Putamen (tissue), 1 donor: Measurements from ENCODE around the gene PLA2G12A.
"Not testable (repeated sequence)": the region's sequence is repeated elsewhere in the genome, so short reads cannot be mapped to it uniquely, and the experiment has no call there.

Experiments used
- DNase-seq: peaks from one replicate; pipeline ENCODE4 v3.0.0-alpha.2; 2016; ENCODE audit warnings: low spot score

Gene PLA2G12A

GRCh38 chr4:109728385-109728784 is 1.5 kb downstream of the PLA2G12A start:
- no peak for DNase-seq

GRCh38 chr4:109723110-109723509 is 6.8 kb downstream of the PLA2G12A start:
- DNase-seq = no peak

DNA sequence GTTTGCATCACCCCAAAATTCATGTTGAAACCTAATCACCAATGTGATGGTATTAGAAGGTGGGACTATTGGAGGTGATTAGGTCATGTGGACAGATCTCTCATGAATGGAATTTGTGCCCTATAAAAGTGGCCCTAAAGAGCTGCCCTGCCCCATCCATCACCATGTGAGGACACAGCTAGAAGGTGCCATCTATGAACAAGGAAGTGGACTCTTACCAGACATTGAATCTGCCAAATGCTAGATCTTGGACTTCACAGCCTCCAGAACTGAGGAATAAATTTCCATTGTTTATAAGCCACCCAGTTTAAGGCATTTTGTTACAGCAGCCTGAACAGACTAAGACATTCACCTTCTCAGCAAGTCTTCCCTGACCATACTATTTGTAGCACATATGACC is 7.5 kb downstream of the PLA2G12A start:
- DNase-seq = no peak

GRCh38 chr4:109721033-109721432 is 8.8 kb downstream of the PLA2G12A start:
- no peak for DNase-seq

DNA sequence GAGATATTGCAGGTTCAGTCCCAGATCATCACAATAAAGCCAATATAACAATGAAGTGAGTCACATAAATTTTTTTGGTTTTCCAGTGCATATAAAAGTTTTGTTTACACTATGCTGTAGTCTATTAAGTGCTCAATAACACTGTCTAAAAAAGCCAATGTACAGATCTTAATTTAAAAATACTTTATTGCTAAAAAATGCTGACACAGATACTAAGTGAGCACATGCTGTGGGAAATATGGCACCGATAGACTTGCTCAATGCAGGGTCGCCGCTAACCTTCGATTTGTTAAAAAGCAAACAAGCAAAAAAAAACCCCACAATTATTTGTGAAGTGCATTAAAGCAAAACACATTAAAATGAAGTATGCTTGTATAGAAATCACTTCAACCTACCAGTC is 10.3 kb downstream of the PLA2G12A start:
- DNase-seq = no peak

DNA sequence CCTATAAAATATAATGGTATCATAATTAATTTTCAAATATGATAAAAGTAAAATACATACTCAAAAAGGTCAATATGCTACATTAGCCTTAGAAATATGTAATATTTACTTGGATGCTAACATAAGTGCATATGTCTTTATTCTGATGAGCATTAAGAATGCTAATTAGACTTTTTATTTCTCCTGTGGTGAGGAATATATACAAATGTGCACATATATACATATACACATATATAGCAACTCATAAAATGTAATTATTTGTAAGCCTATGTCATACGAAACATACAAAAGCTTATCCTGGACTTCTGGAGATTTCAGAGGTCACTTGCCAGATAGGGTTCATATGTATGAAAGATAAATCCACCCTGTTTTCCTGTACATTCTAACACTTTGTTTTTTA is 11.1 kb downstream of the PLA2G12A start:
- no peak for DNase-seq

GRCh38 chr4:109713500-109713899 is 16.4 kb downstream of the PLA2G12A start:
- DNase-seq = no peak

- no peak for DNase-seq
Measured at GRCh38 chr4:109708990-109709389, 20.9 kb downstream of the PLA2G12A start.

- DNase-seq = no peak
Measured at GRCh38 chr4:109708435-109708834, 21.4 kb downstream of the PLA2G12A start.

DNA sequence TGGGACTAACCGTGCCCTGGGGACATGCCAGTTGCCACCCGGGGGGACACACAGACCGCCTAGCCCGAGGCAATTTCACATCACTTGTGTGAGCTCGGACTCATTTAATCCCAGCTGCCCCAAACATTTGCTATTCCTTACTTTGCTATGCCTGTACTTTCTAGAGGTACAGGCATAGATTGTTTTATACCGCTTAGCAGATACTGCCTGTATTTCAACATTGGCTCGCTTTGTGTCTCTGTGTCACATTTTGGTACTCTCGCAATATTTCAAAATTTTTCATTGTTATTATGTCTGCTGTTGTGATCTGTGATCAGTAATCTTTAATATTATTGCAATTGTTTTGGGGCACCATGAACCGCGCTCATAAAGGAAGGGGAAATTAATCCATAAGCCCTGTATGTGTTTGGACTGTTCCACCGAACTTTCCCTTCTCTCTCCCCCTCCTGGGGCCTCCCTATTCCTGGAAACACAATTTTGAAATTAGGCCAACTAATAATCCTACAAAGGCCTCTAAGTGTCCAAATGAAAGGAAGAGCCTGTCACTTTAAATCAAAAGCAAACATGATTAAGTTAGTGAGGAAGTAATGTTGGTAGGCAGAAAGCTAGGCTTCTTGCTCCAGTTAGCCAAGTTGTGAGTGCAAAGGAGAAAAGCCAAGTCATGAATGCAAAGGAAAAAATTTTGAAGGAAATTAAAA is 26.1 kb downstream of the PLA2G12A start:
- no peak for DNase-seq

DNA sequence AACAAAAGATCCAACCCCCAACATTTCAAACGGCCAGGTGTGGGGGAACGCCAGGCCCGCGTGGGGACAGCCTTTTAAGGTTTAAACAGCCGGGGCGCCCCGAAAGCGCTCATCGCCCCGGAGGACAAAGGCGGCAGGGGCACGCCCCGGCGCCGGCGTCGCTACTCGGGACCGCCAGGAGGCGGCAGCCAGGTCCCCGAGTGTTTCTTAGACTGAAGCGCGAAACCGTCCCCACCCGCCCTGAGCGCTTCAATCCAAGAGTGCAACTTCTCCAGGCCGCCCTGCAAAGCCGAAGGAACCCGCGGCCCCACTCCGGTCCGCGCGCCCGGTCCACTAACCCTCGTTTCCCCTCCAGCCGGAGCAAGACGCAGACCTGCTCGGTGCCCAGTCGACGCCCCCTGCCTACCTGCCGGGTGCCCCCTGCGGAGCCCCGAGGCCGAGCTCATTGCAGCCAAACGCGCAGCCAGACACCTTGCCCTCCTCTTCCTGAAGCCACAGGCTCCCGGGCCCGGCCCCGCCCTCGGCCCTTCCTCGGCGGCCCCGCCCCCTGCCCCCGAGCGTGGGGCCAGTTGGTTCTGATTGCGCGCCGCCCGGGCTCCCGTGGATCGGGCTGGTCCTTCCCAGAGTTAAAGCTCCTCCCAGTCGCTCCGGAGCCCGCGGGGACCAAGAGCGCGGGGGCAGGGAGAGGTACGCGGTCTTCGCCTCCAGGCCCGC is 26.8 kb downstream of the PLA2G12A start, which contains the start of gene CASP6:
CASP6 (minus strand) TSS at position 496 of the 714 bp plus-strand sequence; CDS start at position 446, 50 bp downstream.
- DNase-seq = peak; percentile 58

DNA sequence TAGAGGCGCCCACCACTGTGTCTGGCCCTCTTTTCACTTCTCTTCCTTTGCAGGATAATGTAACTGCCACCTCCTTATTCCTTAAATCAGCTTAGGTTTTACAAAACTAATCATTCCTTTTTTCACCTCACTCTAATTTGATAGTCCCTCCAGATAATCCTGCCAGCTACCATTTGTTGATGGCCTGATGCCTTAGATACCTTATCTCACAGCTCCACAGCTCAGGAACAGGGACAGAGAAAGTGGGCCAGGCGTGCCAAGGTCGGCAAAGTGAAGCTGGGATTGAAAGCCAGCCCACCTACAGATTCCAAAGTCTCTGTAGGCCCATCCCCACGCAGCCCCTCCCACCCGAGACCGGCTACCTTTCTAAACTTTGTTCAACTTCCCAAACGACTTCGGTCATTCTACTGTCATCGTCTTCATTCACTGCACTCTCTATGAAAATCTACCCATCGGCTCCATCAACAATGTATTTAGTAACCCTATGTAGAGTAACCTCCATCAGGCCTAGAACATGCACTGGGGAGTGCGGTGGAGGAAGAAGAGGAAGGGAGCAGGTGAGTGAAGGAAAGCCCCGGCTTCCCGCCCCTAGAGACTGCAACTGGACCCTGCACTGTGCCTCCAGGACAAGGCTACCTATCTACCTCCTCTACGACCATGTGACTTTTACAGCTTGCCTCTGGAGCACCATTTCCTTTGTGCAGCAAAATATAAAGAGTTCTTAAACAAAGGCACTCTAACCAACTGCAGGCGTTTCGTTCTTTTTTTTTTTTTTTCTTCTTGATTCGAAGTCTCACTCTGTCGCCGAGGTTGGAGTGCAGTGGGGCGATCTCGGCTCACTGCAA is 28.1 kb downstream of the PLA2G12A start:
- DNase-seq = no peak

- no peak for DNase-seq
Measured at GRCh38 chr4:109699553-109700225, 30.2 kb downstream of the PLA2G12A start.

DNA sequence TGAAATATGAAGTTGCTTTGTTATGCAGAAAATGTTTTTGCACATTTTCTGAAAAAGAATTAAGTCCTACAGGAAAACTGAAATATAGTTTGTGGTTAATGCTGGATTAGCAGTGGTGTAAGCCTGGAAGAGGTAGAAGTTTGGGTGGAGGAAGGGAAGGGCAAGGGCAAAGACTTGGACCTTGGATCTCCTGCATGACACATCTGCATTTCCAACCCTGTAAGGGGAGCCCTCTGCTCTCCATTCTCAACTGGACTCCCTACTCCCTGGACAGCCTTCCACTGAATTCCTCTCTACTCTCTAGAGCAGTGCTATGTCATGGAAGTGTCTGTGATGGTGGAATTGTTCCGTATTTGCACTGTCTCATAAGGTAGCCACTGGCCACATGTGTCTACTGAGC is 31.2 kb downstream of the PLA2G12A start:
- DNase-seq = no peak

- DNase-seq = no peak
Measured at GRCh38 chr4:109691411-109691920, 38.4 kb downstream of the PLA2G12A start.

DNA sequence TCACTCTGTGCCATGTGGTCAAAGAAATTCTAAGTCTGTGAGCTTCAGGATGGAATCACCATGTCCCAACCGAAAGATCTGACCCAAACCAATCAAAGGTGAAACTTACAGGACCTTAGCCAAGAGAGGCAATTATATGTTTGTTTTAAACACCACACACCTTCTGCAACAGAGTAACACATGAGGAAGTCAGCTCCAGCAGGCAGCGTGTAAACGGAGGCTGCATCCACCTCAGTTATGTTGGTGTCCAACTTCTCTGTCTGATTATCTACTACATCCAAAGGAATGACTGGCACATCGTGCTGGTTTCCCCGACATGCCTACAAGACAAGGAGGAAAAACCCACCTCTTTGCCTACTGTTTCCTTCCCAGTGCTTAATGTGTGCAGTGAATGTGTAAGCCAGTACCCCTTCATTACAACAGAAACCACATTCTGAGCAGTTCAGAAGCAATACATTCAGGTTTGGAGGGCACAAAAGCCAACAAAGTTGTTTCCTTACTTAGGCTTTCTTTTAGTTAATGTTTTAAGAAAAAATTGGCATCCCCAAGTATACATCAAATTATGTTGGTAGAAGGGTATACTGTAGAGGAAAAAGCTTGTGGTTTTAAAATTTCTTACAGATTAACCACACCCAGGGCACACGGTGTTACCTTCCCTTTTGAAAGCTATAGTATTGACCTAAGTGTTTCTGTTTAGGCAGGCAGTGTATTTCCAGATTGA is 39.0 kb downstream of the PLA2G12A start:
- no peak for DNase-seq

GRCh38 chr4:109684727-109685126 is 45.1 kb downstream of the PLA2G12A start:
- DNase-seq = no peak

GRCh38 chr4:109683621-109684253 is 46.1 kb downstream of the PLA2G12A start:
- no peak for DNase-seq

DNA sequence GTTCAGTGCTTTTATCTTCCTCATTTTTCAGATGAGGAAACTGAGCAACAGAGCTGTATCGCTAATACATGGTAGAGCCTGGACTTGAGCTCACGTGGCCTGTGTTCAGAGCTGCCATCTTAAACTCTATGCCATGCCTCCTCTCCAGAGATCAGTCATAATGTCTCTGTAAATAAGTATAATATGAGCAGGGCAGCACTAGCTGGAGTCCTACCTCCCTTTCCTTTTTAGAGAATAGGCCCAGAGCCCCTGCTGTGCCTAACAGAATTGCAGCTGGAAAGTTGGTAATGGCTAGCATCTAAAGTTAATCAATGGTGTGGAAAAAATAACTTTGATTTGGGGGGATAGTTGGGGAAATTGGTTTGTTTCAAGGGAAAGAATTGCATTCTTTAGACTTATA is 47.0 kb downstream of the PLA2G12A start:
- no peak for DNase-seq

- not testable (repeated sequence) for DNase-seq
Measured at GRCh38 chr4:109678925-109679324, 50.9 kb downstream of the PLA2G12A start.

- not testable (repeated sequence) for DNase-seq
Measured at GRCh38 chr4:109678472-109678871, 51.4 kb downstream of the PLA2G12A start.
